HepG2 (cell line): ENCODE measurements around the gene CLK4. TPM values are rescaled to one million over a fixed set of nuclear protein-coding genes. Genes with fewer than 3 reads are reported as not detected.

Experiments used
- BRD4 ChIP-seq: sonication (generic); formaldehyde crosslinking; IDR thresholded peaks from 2 replicates; pipeline ENCODE4 v1.4.0; 2020; ENCODE audit warnings: missing genetic modification reagents
- CBX1 ChIP-seq: IDR thresholded peaks from one replicate; pipeline ENCODE4 v1.6.1; 2016; ENCODE audit warnings: antibody characterized with exemption, low read depth
- KLF13 ChIP-seq: sonication (generic); formaldehyde crosslinking; IDR thresholded peaks from 2 replicates; pipeline ENCODE4 v1.4.0; 2020; ENCODE audit warnings: mild to moderate bottlenecking, missing genetic modification reagents
- KMT2B ChIP-seq: IDR thresholded peaks from 2 replicates; pipeline ENCODE4 v1.6.1; 2016; ENCODE audit warnings: missing genetic modification reagents, missing compliant biosample characterization
- MYNN ChIP-seq: sonication (generic); formaldehyde crosslinking; IDR thresholded peaks from 2 replicates; pipeline ENCODE4 v1.4.0; 2020; ENCODE audit warnings: mild to moderate bottlenecking, low read depth, missing genetic modification reagents
- NR2F6 ChIP-seq, 2 experiments: IDR thresholded peaks; 2 replicates each; pipeline ENCODE4 v1.6.1; 2016; ENCODE audit warnings: antibody characterized with exemption in 1 of 2, mild to moderate bottlenecking in 1 of 2
- PAF1 ChIP-seq: IDR thresholded peaks from 2 replicates; pipeline ENCODE4 v1.6.1; 2016; ENCODE audit warnings: missing genetic modification reagents, missing compliant biosample characterization
- REPIN1 ChIP-seq: sonication (generic); formaldehyde crosslinking; IDR thresholded peaks from 2 replicates; pipeline ENCODE4 v1.8.0; 2022; ENCODE audit warnings: missing genetic modification reagents, low read depth, mild to moderate bottlenecking, borderline replicate concordance
- RFX3 ChIP-seq: IDR thresholded peaks from 2 replicates; pipeline ENCODE4 v1.6.1; 2016; ENCODE audit warnings: missing biosample characterization, missing genetic modification reagents
- RNF2 ChIP-seq: fragments of 450-650 bp; conservative IDR thresholded peaks from 2 replicates; pipeline ENCODE4 v1.6.1; 2016; ENCODE audit warnings: low read depth
- SSRP1 ChIP-seq: IDR thresholded peaks from 2 replicates; pipeline ENCODE4 v1.6.1; 2016; ENCODE audit warnings: control low read depth
- ZFAT ChIP-seq: sonication (generic); formaldehyde crosslinking; conservative IDR thresholded peaks from 2 replicates; pipeline ENCODE4 v1.8.1; 2023; ENCODE audit warnings: missing genetic modification reagents, inconsistent platforms
- ZFP62 ChIP-seq: sonication (generic); formaldehyde crosslinking; IDR thresholded peaks from 2 replicates; pipeline ENCODE4 v1.4.0; 2020; ENCODE audit warnings: missing genetic modification reagents
- ZKSCAN8 ChIP-seq: IDR thresholded peaks from 2 replicates; pipeline ENCODE4 v1.6.1; 2016; ENCODE audit warnings: borderline replicate concordance, missing genetic modification reagents, missing compliant biosample characterization
- ZNF235 ChIP-seq: sonication (generic); formaldehyde crosslinking; IDR thresholded peaks from 2 replicates; pipeline ENCODE4 v1.8.1; 2023; ENCODE audit warnings: mild to moderate bottlenecking, missing genetic modification reagents, borderline replicate concordance
- ZNF282 ChIP-seq: fragments of 450-650 bp; IDR thresholded peaks from 2 replicates; pipeline ENCODE4 v1.6.1; 2018; ENCODE audit not compliant: partially characterized antibody
- ZNF460 ChIP-seq: sonication (generic); formaldehyde crosslinking; IDR thresholded peaks from 2 replicates; pipeline ENCODE4 v1.5.1; 2020; ENCODE audit warnings: missing genetic modification reagents, mild to moderate bottlenecking, borderline replicate concordance
- ZNF552 ChIP-seq: sonication (generic); formaldehyde crosslinking; IDR thresholded peaks from 2 replicates; pipeline ENCODE4 v1.9.0; 2022; ENCODE audit warnings: missing genetic modification reagents, mild to moderate bottlenecking, borderline replicate concordance
- ZNF629 ChIP-seq: sonication (generic); formaldehyde crosslinking; conservative IDR thresholded peaks from 2 replicates; pipeline ENCODE4 v1.5.0; 2020; ENCODE audit warnings: missing genetic modification reagents
- ZNF670 ChIP-seq: sonication (generic); formaldehyde crosslinking; IDR thresholded peaks from 2 replicates; pipeline ENCODE4 v1.8.0; 2022; ENCODE audit warnings: mild to moderate bottlenecking, missing genetic modification reagents, borderline replicate concordance
- polyA plus RNA-seq, 8 experiments: library from polyadenylated mRNA; depleted of rRNA in 3 of 8; stranded (reverse) in 7 of 8; unstranded in 1 of 8; fragments of >200 nt; fragmentation: Illumina TruSeq in 4 of 8; extraction: Trizol in 4 of 8; gene quantifications; 2 replicates each; pipeline versions ENCODE4 v1.2.1 to v1.2.3, GENCODE V29; 2011 to 2016; ENCODE audit warnings: low read depth in 4 of 8, missing spikeins in 1 of 8, mixed read lengths in 1 of 8; ENCODE audit not compliant: insufficient read depth in 1 of 8
- total RNA-seq, 5 experiments: library from RNA; depleted of rRNA; stranded (reverse); fragments of >200 nt; fragmentation: Illumina TruSeq; extraction: Trizol; gene quantifications; 2 replicates each; pipeline ENCODE4 v1.2.3, GENCODE V29; 2016; ENCODE audit warnings: low read depth in 1 of 5
- TF ChIP-seq, protein P1 (sequence below): sonication (generic); formaldehyde crosslinking; IDR thresholded peaks from 2 replicates; pipeline ENCODE4 v1.4.0; 2020; ENCODE audit warnings: missing genetic modification reagents
- TF ChIP-seq, protein P2 (sequence below): sonication (generic); formaldehyde crosslinking; IDR thresholded peaks from 2 replicates; pipeline ENCODE4 v1.4.0; 2020; ENCODE audit warnings: low read depth, mild to moderate bottlenecking, missing genetic modification reagents
- TF ChIP-seq, protein P3 (sequence below): sonication (generic); formaldehyde crosslinking; IDR thresholded peaks from 2 replicates; pipeline ENCODE4 v1.5.0; 2020; ENCODE audit warnings: missing genetic modification reagents
- TF ChIP-seq, protein P4 (sequence below): sonication (generic); formaldehyde crosslinking; IDR thresholded peaks from 2 replicates; pipeline ENCODE4 v1.4.0; 2020; ENCODE audit warnings: missing genetic modification reagents, borderline replicate concordance

The CLK4 gene
- total and polyA plus RNA-seq, 2 of the 13 experiments (the other 11 are each of a cell fraction or from before 2014, with no cell fraction given): 17.7 to 18.4 TPM

DNA sequence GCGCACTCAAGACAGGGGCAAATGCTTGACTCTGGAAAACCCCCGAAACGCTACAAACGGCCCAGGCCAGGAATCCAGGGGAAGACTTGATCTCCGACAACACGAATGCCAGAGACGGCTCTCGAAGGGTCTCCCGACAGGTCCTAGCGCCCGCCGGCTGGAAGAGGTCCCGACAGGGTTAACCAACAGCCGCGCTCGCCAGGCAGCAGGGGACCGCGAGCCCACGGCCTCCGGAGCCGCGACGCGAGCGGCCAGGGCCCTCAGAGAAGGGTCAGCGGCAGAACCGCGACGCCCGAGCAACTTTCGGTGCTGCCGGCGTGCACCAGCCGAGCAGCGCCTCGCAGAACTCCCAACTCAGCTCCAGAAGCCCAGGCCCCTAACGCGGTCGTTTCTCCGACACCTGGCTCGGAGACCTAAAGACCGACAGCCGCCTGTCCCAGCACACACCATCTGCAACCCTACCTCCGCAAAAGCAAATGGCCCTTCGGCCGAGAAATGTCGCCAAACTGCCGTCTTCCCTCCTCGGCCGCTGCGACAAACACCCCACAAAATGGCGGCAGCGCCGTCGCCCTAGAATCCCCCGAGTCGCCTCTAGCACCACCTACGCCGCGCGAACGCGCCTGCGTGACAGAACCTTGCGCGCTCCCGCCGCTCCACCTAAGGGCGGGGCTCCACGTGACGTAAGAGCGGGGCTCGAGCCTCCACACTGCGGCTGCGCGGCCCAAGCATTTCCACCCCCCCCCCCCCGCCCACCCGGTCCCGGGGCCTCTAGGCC lies at the start of gene CLK4 (continued):
- TF ChIP-seq CBX1: no peak
- TF ChIP-seq ZNF670 (CRISPR knock-in tag): peak; percentile 80; the same call in 1 of the 2 replicates
- peak; percentile 87 for TF ChIP-seq BRD4
- TF ChIP-seq MYNN (CRISPR knock-in tag): no peak
- TF ChIP-seq REPIN1 (CRISPR knock-in tag): peak; percentile 31; the same call in 1 of the 2 replicates
- 0 out of 2 replicates have a peak, but pooled peaks have one; percentile 62 for TF ChIP-seq ZFAT (CRISPR knock-in tag)
- 0 out of 2 replicates have a peak, but pooled peaks have one; percentile 27 for TF ChIP-seq ZNF552 (CRISPR knock-in tag)
- TF ChIP-seq SSRP1 (CRISPR knock-in tag): no peak
- TF ChIP-seq ZFP62 (CRISPR knock-in tag): no peak
- TF ChIP-seq, protein P1, sequence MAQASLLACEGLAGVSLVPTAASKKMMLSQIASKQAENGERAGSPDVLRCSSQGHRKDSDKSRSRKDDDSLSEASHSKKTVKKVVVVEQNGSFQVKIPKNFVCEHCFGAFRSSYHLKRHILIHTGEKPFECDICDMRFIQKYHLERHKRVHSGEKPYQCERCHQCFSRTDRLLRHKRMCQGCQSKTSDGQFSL: no peak; the same call in 1 of the 2 replicates
- no peak for TF ChIP-seq ZNF235 (CRISPR knock-in tag)
- TF ChIP-seq ZNF629 (CRISPR knock-in tag): no peak
- TF ChIP-seq ZNF460 (CRISPR knock-in tag): no peak; the same call in 1 of the 2 replicates
- TF ChIP-seq RNF2: 0 out of 2 replicates have a peak, but pooled peaks have one; percentile 58
- TF ChIP-seq, protein P2, sequence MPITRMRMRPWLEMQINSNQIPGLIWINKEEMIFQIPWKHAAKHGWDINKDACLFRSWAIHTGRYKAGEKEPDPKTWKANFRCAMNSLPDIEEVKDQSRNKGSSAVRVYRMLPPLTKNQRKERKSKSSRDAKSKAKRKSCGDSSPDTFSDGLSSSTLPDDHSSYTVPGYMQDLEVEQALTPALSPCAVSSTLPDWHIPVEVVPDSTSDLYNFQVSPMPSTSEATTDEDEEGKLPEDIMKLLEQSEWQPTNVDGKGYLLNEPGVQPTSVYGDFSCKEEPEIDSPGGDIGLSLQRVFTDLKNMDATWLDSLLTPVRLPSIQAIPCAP: no peak; the same call in 1 of the 2 replicates
- TF ChIP-seq PAF1 (CRISPR knock-in tag): no peak
- no peak for TF ChIP-seq KLF13 (CRISPR knock-in tag)
- TF ChIP-seq ZNF282: no peak
- TF ChIP-seq ZKSCAN8 (CRISPR knock-in tag): 0 out of 2 replicates have a peak, but pooled peaks have one; percentile 45
- no peak for TF ChIP-seq NR2F6 (IDR thresholded peaks at IDR 0.05)
- no peak for TF ChIP-seq NR2F6 (CRISPR knock-in tag; IDR thresholded peaks at IDR 0.05)
- TF ChIP-seq RFX3 (CRISPR knock-in tag): no peak
- TF ChIP-seq, protein P3, sequence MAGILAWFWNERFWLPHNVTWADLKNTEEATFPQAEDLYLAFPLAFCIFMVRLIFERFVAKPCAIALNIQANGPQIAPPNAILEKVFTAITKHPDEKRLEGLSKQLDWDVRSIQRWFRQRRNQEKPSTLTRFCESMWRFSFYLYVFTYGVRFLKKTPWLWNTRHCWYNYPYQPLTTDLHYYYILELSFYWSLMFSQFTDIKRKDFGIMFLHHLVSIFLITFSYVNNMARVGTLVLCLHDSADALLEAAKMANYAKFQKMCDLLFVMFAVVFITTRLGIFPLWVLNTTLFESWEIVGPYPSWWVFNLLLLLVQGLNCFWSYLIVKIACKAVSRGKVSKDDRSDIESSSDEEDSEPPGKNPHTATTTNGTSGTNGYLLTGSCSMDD: no peak
- TF ChIP-seq KMT2B (CRISPR knock-in tag): peak; percentile 73
- TF ChIP-seq, protein P4, sequence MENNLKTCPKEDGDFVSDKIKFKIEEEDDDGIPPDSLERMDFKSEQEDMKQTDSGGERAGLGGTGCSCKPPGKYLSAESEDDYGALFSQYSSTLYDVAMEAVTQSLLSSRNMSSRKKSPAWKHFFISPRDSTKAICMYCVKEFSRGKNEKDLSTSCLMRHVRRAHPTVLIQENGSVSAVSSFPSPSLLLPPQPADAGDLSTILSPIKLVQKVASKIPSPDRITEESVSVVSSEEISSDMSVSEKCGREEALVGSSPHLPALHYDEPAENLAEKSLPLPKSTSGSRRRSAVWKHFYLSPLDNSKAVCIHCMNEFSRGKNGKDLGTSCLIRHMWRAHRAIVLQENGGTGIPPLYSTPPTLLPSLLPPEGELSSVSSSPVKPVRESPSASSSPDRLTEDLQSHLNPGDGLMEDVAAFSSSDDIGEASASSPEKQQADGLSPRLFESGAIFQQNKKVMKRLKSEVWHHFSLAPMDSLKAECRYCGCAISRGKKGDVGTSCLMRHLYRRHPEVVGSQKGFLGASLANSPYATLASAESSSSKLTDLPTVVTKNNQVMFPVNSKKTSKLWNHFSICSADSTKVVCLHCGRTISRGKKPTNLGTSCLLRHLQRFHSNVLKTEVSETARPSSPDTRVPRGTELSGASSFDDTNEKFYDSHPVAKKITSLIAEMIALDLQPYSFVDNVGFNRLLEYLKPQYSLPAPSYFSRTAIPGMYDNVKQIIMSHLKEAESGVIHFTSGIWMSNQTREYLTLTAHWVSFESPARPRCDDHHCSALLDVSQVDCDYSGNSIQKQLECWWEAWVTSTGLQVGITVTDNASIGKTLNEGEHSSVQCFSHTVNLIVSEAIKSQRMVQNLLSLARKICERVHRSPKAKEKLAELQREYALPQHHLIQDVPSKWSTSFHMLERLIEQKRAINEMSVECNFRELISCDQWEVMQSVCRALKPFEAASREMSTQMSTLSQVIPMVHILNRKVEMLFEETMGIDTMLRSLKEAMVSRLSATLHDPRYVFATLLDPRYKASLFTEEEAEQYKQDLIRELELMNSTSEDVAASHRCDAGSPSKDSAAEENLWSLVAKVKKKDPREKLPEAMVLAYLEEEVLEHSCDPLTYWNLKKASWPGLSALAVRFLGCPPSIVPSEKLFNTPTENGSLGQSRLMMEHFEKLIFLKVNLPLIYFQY (CRISPR knock-in tag): no peak
